Liver (tissue), 9 donors: ENCODE results near the gene TYMP. TPM values are rescaled to one million over a fixed set of nuclear protein-coding genes. Genes with fewer than 3 reads are reported as not detected.

ENCODE experiments used
- DNase-seq: peaks from one replicate; pipeline ENCODE4 v3.0.0-alpha.2; 2017; ENCODE audit warnings: low spot score
- H3K27ac ChIP-seq, 2 donors: one replicate each; pipeline ENCODE4 v1.7.0; 2013; ENCODE audit warnings: inconsistent platforms in 2 of 2, low read length in 2 of 2, control low read depth in 1 of 2, low read depth in 1 of 2, mild to moderate bottlenecking in 1 of 2
- H3K27me3 ChIP-seq, 4 donors: one replicate each; pipeline versions ENCODE4 v1.6.1 to v1.7.0; 2013; ENCODE audit warnings: low read length in 3 of 4, inconsistent platforms in 1 of 4, mild to moderate bottlenecking in 1 of 4, moderate library complexity in 1 of 4; ENCODE audit not compliant: control insufficient read depth in 4 of 4, insufficient read depth in 4 of 4
- H3K36me3 ChIP-seq, 4 donors: one replicate each; pipeline versions ENCODE4 v1.6.1 to v1.7.0; 2013; ENCODE audit warnings: low read length in 3 of 4, mild to moderate bottlenecking in 3 of 4, low read depth in 1 of 4, moderate library complexity in 1 of 4; ENCODE audit not compliant: control insufficient read depth in 4 of 4, insufficient read depth in 3 of 4
- H3K4me1 ChIP-seq, 4 donors: one replicate each; pipeline versions ENCODE4 v1.6.1 to v1.7.0; 2013; ENCODE audit warnings: low read length in 3 of 4, mild to moderate bottlenecking in 3 of 4, moderate library complexity in 1 of 4; ENCODE audit not compliant: control insufficient read depth in 4 of 4, insufficient read depth in 4 of 4
- H3K4me3 ChIP-seq, 3 donors: one replicate each; pipeline versions ENCODE4 v1.6.1 to v1.7.0; 2013; ENCODE audit warnings: low read length in 3 of 3, control low read depth in 1 of 3, low read depth in 1 of 3, mild to moderate bottlenecking in 1 of 3
- H3K9ac ChIP-seq, 2 donors: one replicate each; pipeline ENCODE4 v1.7.0; 2013; ENCODE audit warnings: low read length in 2 of 2, mild to moderate bottlenecking in 2 of 2, moderate library complexity in 2 of 2, control low read depth in 1 of 2, low read depth in 1 of 2
- H3K9me3 ChIP-seq, 4 donors: one replicate each; pipeline versions ENCODE4 v1.6.1 to v1.7.0; 2013; ENCODE audit warnings: low read length in 3 of 4; ENCODE audit not compliant: control insufficient read depth in 4 of 4
- CTCF ChIP-seq: fragments of 150-350 bp; IDR thresholded peaks from 2 replicates; pipeline ENCODE4 v1.5.1; 2017; ENCODE audit warnings: improper control_type of control experiment, low read depth, low read length; ENCODE audit not compliant: missing input control
- EGR1 ChIP-seq, 2 donors: IDR thresholded peaks; 2 replicates each; pipeline ENCODE4 v1.6.1; 2016 to 2018; ENCODE audit warnings: antibody characterized with exemption in 2 of 2, low read depth in 2 of 2
- GABPA ChIP-seq, 2 donors: IDR thresholded peaks in 1 of 2; conservative IDR thresholded peaks in 1 of 2; 2 replicates each; pipeline ENCODE4 v1.6.1; 2016; ENCODE audit warnings: antibody characterized with exemption in 2 of 2, mild to moderate bottlenecking in 1 of 2, moderate library complexity in 1 of 2
- HNF4A ChIP-seq, 2 donors: conservative IDR thresholded peaks; 2 replicates each; pipeline ENCODE4 v1.6.1; 2016; ENCODE audit warnings: antibody characterized with exemption in 2 of 2, mild to moderate bottlenecking in 2 of 2
- JUND ChIP-seq, 2 donors: IDR thresholded peaks; 2 replicates each; pipeline ENCODE4 v1.6.1; 2016; ENCODE audit warnings: antibody characterized with exemption in 2 of 2
- REST ChIP-seq: IDR thresholded peaks from 2 replicates; pipeline ENCODE4 v1.6.1; 2016; ENCODE audit warnings: antibody characterized with exemption, mild to moderate bottlenecking
- RXRA ChIP-seq, 2 donors: IDR thresholded peaks; 2 replicates each; pipeline ENCODE4 v1.6.1; 2017 to 2018; ENCODE audit warnings: antibody characterized with exemption in 2 of 2, mild to moderate bottlenecking in 1 of 2
- SP1 ChIP-seq: IDR thresholded peaks from 2 replicates; pipeline ENCODE4 v1.6.1; 2018; ENCODE audit warnings: antibody characterized with exemption, mild to moderate bottlenecking
- YY1 ChIP-seq: IDR thresholded peaks from 2 replicates; pipeline ENCODE4 v1.6.1; 2016; ENCODE audit warnings: antibody characterized with exemption, mild to moderate bottlenecking
- ZBTB33 ChIP-seq: IDR thresholded peaks from 2 replicates; pipeline ENCODE4 v1.6.1; 2016; ENCODE audit warnings: antibody characterized with exemption
- WGBS: extraction: QIAGEN DNeasy Blood & Tissue Kit; methylation state at CpG from one replicate; pipeline ENCODE4 v1.1.7; 2013; 5-methylcytosine and 5-hydroxymethylcytosine counted together
- polyA plus RNA-seq, 2 donors: library from polyadenylated mRNA; stranded (reverse) in 1 of 2; unstranded in 1 of 2; fragments of 200-250 nt in 1 of 2; fragments of >200 nt in 1 of 2; fragmentation: Nextera tagmentation in 1 of 2; extraction: Ambion mirVana in 1 of 2; gene quantifications; one replicate each; pipeline versions ENCODE4 v1.2.1 to v1.2.3, GENCODE V29; 2013 to 2015
- total RNA-seq, 2 donors: library from RNA; depleted of rRNA; stranded (reverse); fragments of >200 nt; gene quantifications; one replicate each; pipeline ENCODE4 v1.2.3, GENCODE V29; 2014
- donor health status: healthy.
- donor health status: healthy.
- donor health status: healthy.
- donor health status: healthy.
- donor health status: healthy.

The TYMP gene
- total and polyA plus RNA-seq, 4 donors: 34.0 to 109 (median 65.5) TPM

GRCh38 chr22:50487290-50488005 lies 42.4 kb downstream of the TYMP start:
- Histone ChIP-seq H3K27me3 (no peaks in the 10 kb centered on the region), H3K36me3 (no peaks in the 10 kb centered on the region), H3K27ac (no peak overlapping the region), H3K9me3 (no peaks in the 10 kb centered on the region), H3K4me3 (no peak overlapping the region), H3K4me1 (peaks cover 0 to 14% (median 7%) of the 10 kb centered on the region in 4 donors), H3K9ac (no peak overlapping the region)
- no peak for TF ChIP-seq SP1
- no peak for TF ChIP-seq GABPA (IDR thresholded peaks at IDR 0.05 in 1 of 2, conservative IDR thresholded peaks at IDR 0.05 in 1 of 2)
- TF ChIP-seq JUND (IDR thresholded peaks at IDR 0.05): no peak
- TF ChIP-seq RXRA (IDR thresholded peaks at IDR 0.05): no peak
- TF ChIP-seq EGR1 (IDR thresholded peaks at IDR 0.05; ENCODE audit: low read depth in 2 of 2): no peak
- TF ChIP-seq HNF4A (conservative IDR thresholded peaks at IDR 0.05): no peak
- TF ChIP-seq YY1: no peak
- TF ChIP-seq REST: no peak
- TF ChIP-seq ZBTB33: no peak
- no peak for DNase-seq
- WGBS: 88% methylated on average over 23 of the region's 23 CpGs

- Histone ChIP-seq H3K36me3 (no peaks in the 10 kb centered on the region), H3K9ac (no peak within 1 kb of the TSS), H3K4me3 (no peak within 1 kb of the TSS), H3K9me3 (no peaks in the 10 kb centered on the region), H3K4me1 (peaks cover 0 to 21% (median 8%) of the 10 kb centered on the region in 4 donors), H3K27me3 (no peaks in the 10 kb centered on the region), H3K27ac (no peak within 1 kb of the TSS)
- no peak for TF ChIP-seq CTCF
- 76% methylated on average over 23 of the region's 23 CpGs for WGBS
- DNase-seq: no peak
These were observed 43.1 kb downstream of the TYMP start, which contains the start of gene MIOX for GRCh38 chr22:50486561-50487289. Gene MIOX (plus strand): TSS chr22:50486859. CDS start chr22:50486898, 39 bp downstream.
